ENCODE measurements around the gene TAF1.
"Not testable (repeated sequence)": the region's sequence is repeated elsewhere in the genome, so short reads cannot be mapped to it uniquely, and the experiment has no call there.

TAF1 gene

DNA sequence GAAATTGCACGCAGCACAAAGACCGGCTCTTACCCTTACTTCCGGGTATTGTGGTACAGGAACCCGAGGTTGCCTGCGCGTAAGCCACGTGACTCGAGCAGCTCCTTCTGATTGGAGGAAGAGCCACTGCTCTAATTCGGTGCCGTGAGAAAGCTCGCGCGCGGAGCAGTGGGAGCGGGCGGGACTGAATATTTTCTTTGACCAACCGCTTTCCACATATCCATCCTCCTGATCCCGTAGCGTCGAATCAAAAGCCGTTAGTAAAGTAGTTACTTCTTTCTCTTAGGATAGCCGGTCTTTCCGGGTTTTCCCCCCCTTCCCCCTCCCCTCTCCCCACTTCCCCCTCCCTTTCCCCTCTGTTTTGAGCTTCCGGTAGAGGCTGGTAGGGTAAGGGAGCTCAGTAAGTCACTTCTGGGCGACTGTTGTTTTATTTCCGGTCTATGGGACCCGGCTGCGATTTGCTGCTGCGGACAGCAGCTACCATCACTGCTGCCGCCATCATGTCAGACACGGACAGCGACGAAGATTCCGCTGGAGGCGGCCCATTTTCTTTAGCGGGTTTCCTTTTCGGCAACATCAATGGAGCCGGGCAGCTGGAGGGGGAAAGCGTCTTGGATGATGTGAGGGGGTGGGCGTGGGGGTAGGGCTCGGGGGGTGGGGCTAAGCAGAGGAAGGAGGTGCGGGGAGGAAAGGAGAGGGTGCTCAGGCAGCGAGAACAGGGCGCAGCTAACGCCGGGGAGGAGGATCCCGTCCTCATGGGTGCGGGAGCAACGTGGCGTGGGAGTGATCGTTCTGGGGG is at the start of gene TAF1:
TSS of gene TAF1 (plus strand) at position 483 of the 799 bp plus-strand sequence. CDS start at position 501, 18 bp downstream.
- in situ Hi-C loops (cut with MboI; ENCODE audit: low sequenced_read_pairs, unreplicated experiment), result loop anchor here (25.0 kb wide), 1 partner anchor 96 kb away; no protein-coding TSS in a partner anchor
- no peak for TF ChIP-seq CTCF (IDR thresholded peaks at IDR 0.05; ENCODE audit: borderline replicate concordance, control extremely low read depth, extremely low read depth, insufficient read depth, missing control alignments)
- DNase-seq (ENCODE audit: low spot score), result peak; percentile 86

DNA sequence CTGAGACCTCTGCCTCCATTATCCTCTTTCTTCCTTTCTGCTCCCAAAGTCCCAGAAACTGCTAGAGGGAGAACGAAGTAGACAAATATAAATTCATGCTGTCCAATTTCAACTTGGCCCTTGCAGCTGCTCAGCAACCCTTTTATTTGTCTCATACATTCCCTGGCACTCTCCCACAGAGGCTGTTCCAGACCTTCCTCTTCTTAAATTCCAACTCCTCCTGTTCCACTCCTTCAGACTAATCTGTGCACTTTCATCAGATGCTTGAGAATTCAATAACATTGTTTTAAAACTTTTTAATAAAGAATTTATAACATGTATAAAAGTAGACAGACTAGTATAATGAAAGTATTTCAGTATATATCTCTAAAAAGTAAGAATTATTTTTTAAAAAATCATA is 49.2 kb upstream of the TAF1 start:
- DNase-seq (ENCODE audit: low spot score); in situ Hi-C loops (cut with MboI; ENCODE audit: low sequenced_read_pairs, unreplicated experiment): not testable (repeated sequence)

GRCh38 chrX:71320126-71320525 is 46.0 kb upstream of the TAF1 start:
- DNase-seq (ENCODE audit: low spot score), result no peak
- in situ Hi-C loops (cut with MboI; ENCODE audit: low sequenced_read_pairs, unreplicated experiment), result no loop called here

DNA sequence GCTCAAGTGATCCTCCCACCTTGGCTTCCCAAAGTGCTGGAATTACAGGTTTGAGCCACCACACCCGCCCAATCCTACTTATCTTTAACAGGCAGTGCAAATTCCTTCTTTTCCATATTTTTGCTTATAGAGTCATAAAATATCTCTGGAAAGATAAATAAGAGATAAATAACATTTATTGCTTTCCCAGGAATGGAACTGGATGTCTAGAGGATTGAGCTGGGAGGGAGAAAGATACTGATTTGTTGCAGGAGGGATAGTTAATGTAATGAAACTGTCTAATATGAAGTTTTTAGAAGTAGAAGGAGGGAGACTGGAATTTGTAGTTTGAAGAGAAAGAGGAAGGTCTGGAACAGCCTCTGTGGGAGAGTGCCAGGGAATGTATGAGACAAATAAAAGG is 44.4 kb upstream of the TAF1 start:
- DNase-seq (ENCODE audit: low spot score), result no peak
- TF ChIP-seq CTCF (IDR thresholded peaks at IDR 0.05; ENCODE audit: borderline replicate concordance, control extremely low read depth, extremely low read depth, insufficient read depth, missing control alignments), result no peak
- in situ Hi-C loops (cut with MboI; ENCODE audit: low sequenced_read_pairs, unreplicated experiment), result no loop called here

More at GRCh38 chrX:71320126-71320525, 46.0 kb upstream of the TAF1 start:
- no peak for TF ChIP-seq CTCF (IDR thresholded peaks at IDR 0.05; ENCODE audit: borderline replicate concordance, control extremely low read depth, extremely low read depth, insufficient read depth, missing control alignments)

DNA sequence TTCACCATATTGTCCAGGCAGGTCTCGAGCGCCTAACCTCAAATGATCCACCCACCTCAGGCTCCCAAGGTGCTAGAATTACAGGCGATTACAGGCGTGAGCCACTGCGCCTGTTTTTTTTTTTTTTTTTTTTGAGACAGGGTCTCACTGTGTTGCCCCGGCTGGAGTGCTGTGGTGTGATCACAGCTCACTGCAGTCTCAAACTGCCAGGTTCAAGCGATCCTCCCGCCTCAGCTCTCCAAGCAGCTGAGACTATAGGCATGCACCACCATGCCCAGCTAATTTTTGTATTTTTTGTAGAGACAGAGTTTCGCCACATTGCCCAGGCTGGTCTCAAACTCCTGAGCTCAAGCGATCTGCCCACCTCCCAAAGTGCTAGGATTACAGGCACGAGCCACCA is 41.7 kb upstream of the TAF1 start:
- in situ Hi-C loops (cut with MboI; ENCODE audit: low sequenced_read_pairs, unreplicated experiment); DNase-seq (ENCODE audit: low spot score): not testable (repeated sequence)

DNA sequence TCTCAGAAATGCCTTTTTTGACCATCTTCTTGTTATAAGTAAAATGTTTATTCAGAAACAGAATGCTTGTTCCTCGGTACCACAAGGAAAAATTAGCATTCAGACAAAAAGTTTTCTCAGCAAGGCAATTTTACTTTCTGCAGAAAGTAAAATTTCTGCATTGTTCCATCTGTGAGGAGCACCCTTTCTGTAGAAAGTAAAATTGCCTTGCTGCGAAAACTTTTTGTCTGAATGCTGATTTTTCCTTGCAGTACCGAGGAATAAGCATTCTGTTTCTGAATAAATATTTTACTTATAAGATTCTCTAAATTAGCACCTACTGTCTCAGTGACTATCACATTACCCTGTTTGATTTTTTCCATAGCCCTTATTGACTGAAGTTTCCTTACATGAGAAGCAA is 39.8 kb upstream of the TAF1 start:
- DNase-seq (ENCODE audit: low spot score), result no peak
- in situ Hi-C loops (cut with MboI; ENCODE audit: low sequenced_read_pairs, unreplicated experiment), result loop anchor here (25.0 kb wide), 1 partner anchor 339 kb away; no protein-coding TSS in a partner anchor
- TF ChIP-seq CTCF (IDR thresholded peaks at IDR 0.05; ENCODE audit: borderline replicate concordance, control extremely low read depth, extremely low read depth, insufficient read depth, missing control alignments), result no peak

DNA sequence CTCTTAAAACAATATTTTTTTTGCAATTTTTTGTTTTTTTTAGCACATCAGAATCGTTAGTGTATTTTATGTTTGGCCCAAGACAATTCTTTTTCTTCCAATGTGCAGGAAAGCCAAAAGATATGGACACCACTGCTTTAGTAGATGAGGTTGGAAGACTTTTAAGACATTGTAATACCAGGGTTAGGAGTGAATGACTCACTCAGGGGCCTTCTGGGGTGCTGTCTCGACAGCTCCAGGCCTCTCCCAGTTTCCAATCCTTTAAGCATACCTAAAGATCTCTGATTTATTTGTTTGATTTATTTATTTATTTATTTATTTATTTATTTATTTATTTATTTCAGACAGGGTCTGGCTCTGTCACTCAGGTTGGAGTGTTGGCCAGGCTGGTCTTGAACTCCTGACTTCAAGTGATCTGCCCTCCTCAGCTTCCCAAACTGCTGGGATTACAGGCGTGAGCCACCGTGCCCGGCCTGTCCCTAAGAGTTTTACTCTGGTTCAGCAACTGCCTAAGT is 16.9 kb upstream of the TAF1 start:
- in situ Hi-C loops (cut with MboI; ENCODE audit: low sequenced_read_pairs, unreplicated experiment), result loop anchor here (25.0 kb wide), 1 partner anchor 362 kb away; no protein-coding TSS in a partner anchor

GRCh38 chrX:71349867-71350266 is 16.3 kb upstream of the TAF1 start:
- DNase-seq (ENCODE audit: low spot score), result not testable (repeated sequence)
- in situ Hi-C loops (cut with MboI; ENCODE audit: low sequenced_read_pairs, unreplicated experiment), result loop anchor here (25.0 kb wide), 2 partner anchors 112 to 363 kb away; no protein-coding TSS in a partner anchor

More for the DNA sequence above, 16.9 kb upstream of the TAF1 start:
- DNase-seq (ENCODE audit: low spot score), result not testable (repeated sequence)

- not testable (repeated sequence) for DNase-seq (ENCODE audit: low spot score)
- in situ Hi-C loops (cut with MboI; ENCODE audit: low sequenced_read_pairs, unreplicated experiment), result loop anchor here (25.0 kb wide), 1 partner anchor 110 kb away; no protein-coding TSS in a partner anchor
Observed at GRCh38 chrX:71352439-71352838, 13.7 kb upstream of the TAF1 start.

Measured in GM13976 (cell line).